ENCODE measurements around the gene ELMO1. TPM values are rescaled to one million over a fixed set of nuclear protein-coding genes. Genes with fewer than 3 reads are reported as not detected.
A peak's percentile ranks its signal among the peaks of the same experiment; 100 is the strongest.

The ELMO1 gene
- total RNA-seq, 1 donor from 2014 or later = 151 TPM

- H3K27ac Mint-ChIP-seq (ENCODE audit: unreplicated experiment) = no peak overlapping the region
- no peak for TF ChIP-seq CTCF (IDR thresholded peaks at IDR 0.05; ENCODE audit: unreplicated experiment)
- peaks cover 35% of the 10 kb centered on the region for H3K36me3 Mint-ChIP-seq (ENCODE audit: low read depth, unreplicated experiment)
- H3K27me3 Mint-ChIP-seq (ENCODE audit: unreplicated experiment) = peaks cover 3% of the 10 kb centered on the region
- DNase-seq (ENCODE audit: low spot score) = no peak
- no peak overlapping the region for H3K4me3 Mint-ChIP-seq (ENCODE audit: unreplicated experiment)
- H3K4me1 Mint-ChIP-seq (ENCODE audit: unreplicated experiment) = peaks cover 58% of the 10 kb centered on the region
- no peaks in the 10 kb centered on the region for H3K9me3 Mint-ChIP-seq (ENCODE audit: unreplicated experiment)
These were observed 166.6 kb downstream of the ELMO1 start for GRCh38 chr7:37282093-37282444.

GRCh38 chr7:37281368-37282092 is 167.1 kb downstream of the ELMO1 start:
- no peak overlapping the region for H3K4me3 Mint-ChIP-seq (ENCODE audit: unreplicated experiment)
- H3K27ac Mint-ChIP-seq (ENCODE audit: unreplicated experiment) = no peak overlapping the region
- H3K27me3 Mint-ChIP-seq (ENCODE audit: unreplicated experiment) = peaks cover 4% of the 10 kb centered on the region
- peaks cover 62% of the 10 kb centered on the region for H3K4me1 Mint-ChIP-seq (ENCODE audit: unreplicated experiment)
- no peaks in the 10 kb centered on the region for H3K9me3 Mint-ChIP-seq (ENCODE audit: unreplicated experiment)
- no peak for DNase-seq (ENCODE audit: low spot score)
- no peak for TF ChIP-seq CTCF (IDR thresholded peaks at IDR 0.05; ENCODE audit: unreplicated experiment)
- H3K36me3 Mint-ChIP-seq (ENCODE audit: low read depth, unreplicated experiment) = peaks cover 39% of the 10 kb centered on the region

- no peak for DNase-seq (ENCODE audit: low spot score)
- H3K4me3 Mint-ChIP-seq (ENCODE audit: unreplicated experiment) = no peak overlapping the region
- peaks cover 8% of the 10 kb centered on the region for H3K27me3 Mint-ChIP-seq (ENCODE audit: unreplicated experiment)
- H3K9me3 Mint-ChIP-seq (ENCODE audit: unreplicated experiment) = no peaks in the 10 kb centered on the region
- TF ChIP-seq CTCF (IDR thresholded peaks at IDR 0.05; ENCODE audit: unreplicated experiment) = no peak
- no peak overlapping the region for H3K27ac Mint-ChIP-seq (ENCODE audit: unreplicated experiment)
- H3K4me1 Mint-ChIP-seq (ENCODE audit: unreplicated experiment) = peaks cover 47% of the 10 kb centered on the region
- peaks cover 44% of the 10 kb centered on the region for H3K36me3 Mint-ChIP-seq (ENCODE audit: low read depth, unreplicated experiment)
These were observed 171.2 kb downstream of the ELMO1 start for GRCh38 chr7:37277513-37277912.

DNA sequence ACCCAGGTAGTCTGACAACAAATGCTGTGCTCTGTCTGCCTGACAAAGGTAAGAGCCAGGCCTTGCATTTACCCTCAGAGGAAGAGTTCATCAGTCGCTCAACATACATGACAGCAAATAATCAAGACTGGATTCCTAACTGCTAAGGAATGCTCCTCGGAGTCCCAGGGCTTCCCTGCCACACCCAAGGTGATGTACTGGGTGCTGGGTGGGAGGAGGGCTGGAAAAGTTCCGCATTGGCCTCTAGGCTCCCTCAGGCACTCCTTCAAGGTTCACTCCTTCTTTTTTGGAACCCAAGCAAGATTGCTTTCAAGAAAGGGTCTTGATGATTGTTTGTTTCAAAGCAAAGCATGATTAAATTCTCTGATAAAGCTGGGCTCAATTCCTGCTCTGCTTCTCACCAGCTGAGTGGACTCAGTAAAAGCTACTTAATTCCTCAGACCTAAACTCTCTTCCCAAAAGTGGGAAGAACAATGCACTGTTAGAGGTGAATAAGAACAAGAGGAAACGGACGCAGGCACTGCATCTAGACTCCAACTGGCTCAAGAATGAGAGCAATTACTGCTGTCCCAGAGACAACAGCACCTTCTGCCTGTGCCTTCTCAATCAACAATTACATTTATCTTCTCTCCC is 173.5 kb downstream of the ELMO1 start:
- peaks cover 42% of the 10 kb centered on the region for H3K4me1 Mint-ChIP-seq (ENCODE audit: unreplicated experiment)
- peak overlapping the region; percentile 9 for H3K27ac Mint-ChIP-seq (ENCODE audit: unreplicated experiment)
- H3K9me3 Mint-ChIP-seq (ENCODE audit: unreplicated experiment) = no peaks in the 10 kb centered on the region
- peaks cover 8% of the 10 kb centered on the region for H3K27me3 Mint-ChIP-seq (ENCODE audit: unreplicated experiment)
- no peak overlapping the region for H3K4me3 Mint-ChIP-seq (ENCODE audit: unreplicated experiment)
- no peak for TF ChIP-seq CTCF (IDR thresholded peaks at IDR 0.05; ENCODE audit: unreplicated experiment)
- no peak for DNase-seq (ENCODE audit: low spot score)
- peaks cover 42% of the 10 kb centered on the region for H3K36me3 Mint-ChIP-seq (ENCODE audit: low read depth, unreplicated experiment)

DNA sequence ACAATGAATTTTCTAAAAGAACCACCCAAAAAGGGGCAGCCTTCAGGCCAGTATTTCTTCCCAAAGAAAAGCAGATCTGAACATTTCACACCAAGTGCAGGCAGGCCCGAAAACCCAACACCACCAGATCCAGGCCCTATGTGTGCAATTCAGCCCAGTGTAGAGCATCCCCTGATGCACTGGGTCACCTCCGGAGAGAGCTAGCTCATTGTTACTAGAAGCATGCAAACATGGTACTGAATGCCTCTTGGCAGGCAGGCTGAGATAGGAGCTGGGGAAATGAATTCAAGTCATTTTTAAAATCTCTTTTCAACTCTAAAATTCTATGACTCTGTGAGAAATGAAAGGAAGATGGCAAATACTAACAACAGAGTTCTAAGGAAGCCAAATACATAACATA is 174.8 kb downstream of the ELMO1 start:
- TF ChIP-seq CTCF (IDR thresholded peaks at IDR 0.05; ENCODE audit: unreplicated experiment) = no peak
- Mint-ChIP-seq H3K9me3 (ENCODE audit: unreplicated experiment) (no peaks in the 10 kb centered on the region), H3K27ac (ENCODE audit: unreplicated experiment) (peak overlapping the region; percentile 36), H3K27me3 (ENCODE audit: unreplicated experiment) (peaks cover 8% of the 10 kb centered on the region), H3K4me1 (ENCODE audit: unreplicated experiment) (peaks cover 42% of the 10 kb centered on the region), H3K4me3 (ENCODE audit: unreplicated experiment) (no peak overlapping the region), H3K36me3 (ENCODE audit: low read depth, unreplicated experiment) (peaks cover 34% of the 10 kb centered on the region)
- DNase-seq (ENCODE audit: low spot score) = no peak

Data from endothelial cell (in vitro differentiated cells).